Cardiac muscle cell (in vitro differentiated cells and primary cell): ENCODE data around the gene PLXNB3. TPM values are rescaled to one million over a fixed set of nuclear protein-coding genes. Genes with fewer than 3 reads are reported as not detected.
A peak's percentile ranks its signal among the peaks of the same experiment; 100 is the strongest.

Source experiments
- DNase-seq, 2 donors: peaks; one replicate each; pipeline versions ENCODE4 v3.0.0 to v3.0.0-alpha.2; 2010 to 2017; ENCODE audit warnings: low read depth in 1 of 2, low spot score in 1 of 2
- H3K27ac ChIP-seq: fragments of 200-600 bp; sonication (generic); 2 replicates; pipeline ENCODE4 v1.5.1; 2016
- H3K27me3 ChIP-seq: fragments of 200-600 bp; sonication (generic); 2 replicates; pipeline ENCODE4 v1.6.0; 2016; ENCODE audit warnings: control low read depth
- H3K36me3 ChIP-seq: fragments of 200-600 bp; sonication (generic); 2 replicates; pipeline ENCODE4 v1.5.1; 2016; ENCODE audit warnings: control low read depth
- H3K4me1 ChIP-seq: fragments of 200-600 bp; sonication (generic); 2 replicates; pipeline ENCODE4 v1.8.1; 2017; ENCODE audit warnings: low read depth, mild to moderate bottlenecking, mixed run types
- H3K4me3 ChIP-seq: fragments of 200-600 bp; sonication (generic); 2 replicates; pipeline ENCODE4 v1.5.1; 2016; ENCODE audit warnings: mild to moderate bottlenecking
- H3K9me3 ChIP-seq: fragments of 200-600 bp; sonication (generic); 2 replicates; pipeline ENCODE4 v1.5.1; 2017; ENCODE audit warnings: low read depth, mild to moderate bottlenecking, control low read depth
- polyA plus RNA-seq: library from polyadenylated mRNA; unstranded; fragments of >200 nt; fragmentation: Nextera tagmentation; extraction: Ambion mirVana; gene quantifications from 2 replicates; pipeline ENCODE4 v1.2.1, GENCODE V29; 2016
- total RNA-seq: library from RNA; depleted of rRNA; stranded (reverse); fragments of >200 nt; gene quantifications from 2 replicates; pipeline ENCODE4 v1.2.3, GENCODE V29; 2016
- TF ChIP-seq, protein P1 (sequence below): IDR thresholded peaks from 2 replicates; pipeline ENCODE4 v1.5.1; 2012; ENCODE audit warnings: low read depth, mild to moderate bottlenecking, low read length

PLXNB3 gene
- total and polyA plus RNA-seq, 2 experiments from 2014 or later, result 0.48 to 1.4 TPM

DNA sequence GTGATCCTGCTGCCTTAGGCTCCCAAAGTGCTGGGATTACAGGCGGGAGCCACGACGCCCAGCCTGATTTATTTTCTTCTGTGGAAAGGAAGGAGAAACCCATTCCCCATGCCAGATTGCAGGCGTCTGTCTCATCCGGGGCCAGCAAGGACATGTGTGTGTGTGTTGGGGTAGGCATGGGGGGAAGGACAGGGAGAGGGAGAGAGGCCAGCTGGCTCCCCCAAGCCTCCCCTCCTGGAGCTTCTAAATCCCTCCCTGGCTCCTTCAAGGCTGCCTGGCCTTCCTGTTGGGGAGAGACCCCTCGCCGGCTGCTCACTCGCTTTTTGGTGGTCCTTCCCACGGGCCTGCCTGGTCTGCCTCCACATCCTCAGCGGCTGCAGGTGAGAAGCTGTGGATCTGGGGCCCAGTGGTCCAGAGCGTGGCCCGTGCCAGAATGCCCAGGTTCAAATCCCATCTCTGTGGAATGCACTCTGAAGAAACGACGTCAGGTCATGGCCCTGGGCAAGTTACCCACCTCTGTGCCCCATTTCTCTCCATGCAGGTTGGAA, 1.3 kb upstream of the PLXNB3 start:
- Histone ChIP-seq H3K27me3 (no peaks in the 10 kb centered on the region), H3K4me3 (no peak overlapping the region), H3K27ac (no peak overlapping the region), H3K9me3 (no peaks in the 10 kb centered on the region), H3K36me3 (no peaks in the 10 kb centered on the region), H3K4me1 (peaks cover 5% of the 10 kb centered on the region)
- TF ChIP-seq, protein P1, sequence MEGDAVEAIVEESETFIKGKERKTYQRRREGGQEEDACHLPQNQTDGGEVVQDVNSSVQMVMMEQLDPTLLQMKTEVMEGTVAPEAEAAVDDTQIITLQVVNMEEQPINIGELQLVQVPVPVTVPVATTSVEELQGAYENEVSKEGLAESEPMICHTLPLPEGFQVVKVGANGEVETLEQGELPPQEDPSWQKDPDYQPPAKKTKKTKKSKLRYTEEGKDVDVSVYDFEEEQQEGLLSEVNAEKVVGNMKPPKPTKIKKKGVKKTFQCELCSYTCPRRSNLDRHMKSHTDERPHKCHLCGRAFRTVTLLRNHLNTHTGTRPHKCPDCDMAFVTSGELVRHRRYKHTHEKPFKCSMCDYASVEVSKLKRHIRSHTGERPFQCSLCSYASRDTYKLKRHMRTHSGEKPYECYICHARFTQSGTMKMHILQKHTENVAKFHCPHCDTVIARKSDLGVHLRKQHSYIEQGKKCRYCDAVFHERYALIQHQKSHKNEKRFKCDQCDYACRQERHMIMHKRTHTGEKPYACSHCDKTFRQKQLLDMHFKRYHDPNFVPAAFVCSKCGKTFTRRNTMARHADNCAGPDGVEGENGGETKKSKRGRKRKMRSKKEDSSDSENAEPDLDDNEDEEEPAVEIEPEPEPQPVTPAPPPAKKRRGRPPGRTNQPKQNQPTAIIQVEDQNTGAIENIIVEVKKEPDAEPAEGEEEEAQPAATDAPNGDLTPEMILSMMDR, result no peak
- DNase-seq, result no peak

DNA sequence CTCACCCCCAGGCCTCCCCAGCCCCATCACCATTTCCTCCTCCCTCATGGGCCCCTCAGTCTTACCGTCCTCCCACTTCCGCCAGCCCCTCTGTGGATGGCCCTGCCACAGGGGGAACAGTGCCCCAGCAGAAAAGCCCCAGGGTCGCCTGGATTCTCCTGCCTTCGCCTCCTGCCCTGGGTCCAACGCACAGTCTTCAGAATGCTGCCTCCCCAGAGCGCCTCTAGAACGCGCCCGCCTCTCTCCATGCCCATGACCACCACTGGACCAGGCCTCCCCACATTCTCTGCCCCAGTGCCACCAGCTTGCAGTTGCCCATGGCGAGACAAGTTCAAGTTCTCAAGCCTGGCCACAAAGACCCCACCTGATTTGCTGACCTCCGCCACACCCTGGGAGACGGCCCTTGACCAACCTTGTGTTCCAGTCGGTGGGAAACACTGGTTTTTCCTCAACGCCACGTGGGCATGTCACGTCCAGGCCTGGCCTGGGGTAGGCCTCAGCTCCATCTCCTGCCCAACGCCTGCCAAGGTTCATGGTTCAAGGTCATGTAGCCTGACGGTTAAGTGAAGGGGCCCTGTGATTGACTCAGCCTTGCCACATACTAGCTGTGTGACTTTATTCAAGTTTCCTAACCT, 634 bp upstream of the PLXNB3 start:
- Histone ChIP-seq H3K4me3 (no peak overlapping the region), H3K9me3 (no peaks in the 10 kb centered on the region), H3K27me3 (no peaks in the 10 kb centered on the region), H3K27ac (no peak overlapping the region), H3K4me1 (peaks cover 5% of the 10 kb centered on the region), H3K36me3 (no peaks in the 10 kb centered on the region)
- DNase-seq, result no peak
- TF ChIP-seq, protein P1, result no peak

DNA sequence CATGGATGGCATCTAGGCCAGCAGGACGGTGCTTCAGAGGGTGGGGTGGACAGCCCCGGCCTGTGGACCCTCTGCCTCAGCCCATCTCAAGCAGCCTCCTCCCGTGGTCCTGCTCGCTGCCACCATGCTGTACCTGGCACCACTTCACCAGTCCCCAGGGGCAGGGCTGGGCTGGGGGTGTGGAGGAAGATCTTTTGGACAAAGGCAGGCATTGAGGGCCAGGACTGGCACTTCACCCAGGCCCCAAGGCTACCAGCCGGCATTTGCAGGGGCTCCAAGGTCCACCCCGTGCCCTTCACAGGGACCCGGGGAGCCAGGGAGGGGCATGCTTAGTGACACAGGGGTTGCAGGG, 713 bp downstream of the PLXNB3 start:
- no peak overlapping the region for H3K27ac ChIP-seq
- DNase-seq, result no peak
- no peaks in the 10 kb centered on the region for H3K9me3 ChIP-seq
- H3K27me3 ChIP-seq, result no peaks in the 10 kb centered on the region
- peaks cover 5% of the 10 kb centered on the region for H3K4me1 ChIP-seq
- no peak overlapping the region for H3K4me3 ChIP-seq
- TF ChIP-seq, protein P1, result no peak
- H3K36me3 ChIP-seq, result no peaks in the 10 kb centered on the region

DNA sequence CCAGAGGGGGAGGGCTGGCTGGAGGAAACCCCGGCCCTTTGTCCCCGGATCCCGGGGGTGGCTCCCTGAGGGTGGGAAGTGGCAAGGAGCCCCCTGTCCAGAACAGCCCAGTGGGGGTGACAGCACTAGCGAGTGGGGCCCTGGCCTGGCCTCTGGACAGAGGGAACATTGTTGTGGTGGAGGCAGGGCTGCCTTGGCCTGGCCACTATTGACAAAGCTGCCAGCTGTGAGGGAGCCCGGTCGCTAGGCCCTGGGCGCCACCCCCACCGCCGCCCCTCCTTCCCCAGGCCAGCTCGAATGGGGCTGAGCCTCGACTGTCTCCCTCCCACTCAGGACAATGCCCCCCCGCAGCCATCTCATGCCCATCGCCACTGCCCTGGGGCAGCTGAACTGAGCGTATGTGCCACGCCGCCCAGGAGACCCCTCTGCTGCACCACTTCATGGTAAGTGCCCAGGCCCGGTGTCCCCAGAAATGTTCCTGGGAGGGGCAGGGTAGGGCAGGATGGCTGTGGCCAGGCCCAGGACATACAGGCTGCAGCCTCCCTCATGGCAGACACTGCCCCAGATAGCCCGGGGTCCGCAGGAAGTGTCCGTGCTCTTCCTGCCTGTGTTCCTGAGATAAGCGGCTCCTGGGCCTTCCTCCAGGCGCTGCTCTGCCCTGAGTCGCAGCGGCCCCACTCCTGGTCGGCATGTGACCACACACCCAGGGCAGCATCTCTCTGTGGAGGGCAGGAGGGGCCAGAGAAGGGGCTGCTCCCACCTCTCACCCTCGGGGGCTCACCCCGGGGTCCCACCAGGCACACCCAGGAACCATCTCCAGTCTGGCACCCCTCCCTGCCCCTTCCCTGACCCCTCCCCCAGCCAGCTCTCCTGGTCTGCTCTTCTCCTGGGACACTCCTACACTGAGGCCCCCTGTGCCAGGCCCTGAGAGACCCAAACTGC, 1.4 kb downstream of the PLXNB3 start:
- Histone ChIP-seq H3K27ac (no peak overlapping the region), H3K4me3 (no peak overlapping the region), H3K4me1 (peaks cover 5% of the 10 kb centered on the region), H3K36me3 (no peaks in the 10 kb centered on the region), H3K27me3 (no peaks in the 10 kb centered on the region), H3K9me3 (no peaks in the 10 kb centered on the region)
- TF ChIP-seq, protein P1, result no peak
- peak in 1 of 2 donors; percentile 25 for DNase-seq

DNA sequence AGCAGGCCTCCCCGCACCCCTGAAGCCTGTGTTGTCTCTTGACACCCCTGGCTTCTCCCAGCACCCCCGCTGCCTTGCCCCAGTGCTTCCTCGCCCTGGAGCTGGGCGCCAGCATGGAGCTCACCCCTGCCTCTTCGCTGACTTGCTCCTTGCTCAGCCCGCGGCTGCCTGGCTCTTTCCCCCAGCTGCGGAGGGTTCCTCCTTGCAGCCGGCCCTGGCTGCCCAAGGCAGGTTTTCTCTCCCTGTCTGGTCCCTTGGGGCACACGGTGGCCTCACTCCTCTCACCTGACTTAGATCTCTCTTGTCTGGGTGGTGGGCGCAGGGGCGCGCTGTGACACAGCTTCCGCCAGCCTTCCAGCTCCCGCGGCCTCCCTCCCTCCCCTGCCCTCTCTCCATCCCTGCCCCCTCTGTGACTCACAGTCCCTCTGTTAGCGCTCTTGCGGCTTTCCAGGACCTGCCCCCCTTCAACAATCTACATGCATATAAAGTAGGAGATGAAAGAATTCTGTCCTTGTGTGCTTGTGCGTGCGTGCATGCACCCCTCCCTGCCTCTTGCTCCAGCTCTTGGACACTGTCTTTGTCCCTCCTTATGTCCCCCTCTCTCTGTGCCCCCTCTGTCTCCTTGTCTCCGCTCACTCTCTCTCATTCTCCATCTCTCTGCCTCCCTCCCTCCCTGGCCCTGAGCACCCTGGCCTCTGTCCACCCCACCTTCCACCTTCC, 2.2 kb downstream of the PLXNB3 start:
- H3K27ac ChIP-seq, result no peak overlapping the region
- TF ChIP-seq, protein P1, result no peak
- H3K27me3 ChIP-seq, result no peaks in the 10 kb centered on the region
- no peaks in the 10 kb centered on the region for H3K36me3 ChIP-seq
- no peaks in the 10 kb centered on the region for H3K9me3 ChIP-seq
- peaks cover 5% of the 10 kb centered on the region for H3K4me1 ChIP-seq
- H3K4me3 ChIP-seq, result no peak overlapping the region
- DNase-seq, result peak; percentile 13 to 74
